Measurements from ENCODE around the gene TMEM201.

TMEM201 gene

DNA sequence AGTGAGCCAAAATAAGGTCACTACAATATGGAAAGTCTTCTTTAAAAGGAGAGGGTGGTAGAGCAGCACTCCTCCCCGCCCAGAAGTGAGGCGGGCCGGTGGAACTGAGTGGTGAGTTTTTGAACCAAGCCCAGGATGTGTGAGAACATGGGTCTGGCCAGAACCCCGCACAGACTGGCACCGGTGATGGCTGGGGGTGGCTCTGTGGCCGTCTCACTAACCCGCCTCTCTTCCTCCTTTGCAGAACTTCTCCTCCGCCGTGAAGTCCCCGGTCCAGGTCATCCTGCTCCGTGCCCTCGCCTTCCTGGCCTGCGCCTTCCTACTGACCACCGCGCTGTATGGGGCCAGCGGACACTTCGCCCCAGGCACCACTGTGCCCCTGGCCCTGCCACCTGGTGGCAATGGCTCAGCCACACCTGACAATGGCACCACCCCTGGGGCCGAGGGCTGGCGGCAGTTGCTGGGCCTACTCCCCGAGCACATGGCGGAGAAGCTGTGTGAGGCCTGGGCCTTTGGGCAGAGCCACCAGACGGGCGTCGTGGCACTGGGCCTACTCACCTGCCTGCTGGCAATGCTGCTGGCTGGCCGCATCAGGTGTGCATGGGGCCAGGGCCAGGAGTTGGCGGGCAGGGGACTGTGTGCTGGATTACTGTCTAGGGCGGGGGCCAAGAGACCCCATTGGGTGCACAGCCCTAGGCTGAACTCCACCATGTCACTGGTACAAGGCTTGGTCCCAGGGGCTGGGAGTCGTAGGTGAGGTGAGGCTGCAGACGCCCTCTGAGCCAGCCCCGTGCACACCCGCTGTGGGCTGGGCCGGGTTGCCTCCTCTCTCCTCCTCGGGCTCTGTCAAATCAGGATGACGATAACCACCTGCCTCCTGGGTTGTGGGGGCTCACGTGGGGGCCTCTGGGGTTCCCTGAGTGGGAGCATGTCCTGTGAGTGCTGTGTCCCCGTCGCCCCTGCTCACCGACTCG lies 12.4 kb downstream of the TMEM201 start:
- no peak for DNase-seq (ENCODE audit: low spot score)

DNA sequence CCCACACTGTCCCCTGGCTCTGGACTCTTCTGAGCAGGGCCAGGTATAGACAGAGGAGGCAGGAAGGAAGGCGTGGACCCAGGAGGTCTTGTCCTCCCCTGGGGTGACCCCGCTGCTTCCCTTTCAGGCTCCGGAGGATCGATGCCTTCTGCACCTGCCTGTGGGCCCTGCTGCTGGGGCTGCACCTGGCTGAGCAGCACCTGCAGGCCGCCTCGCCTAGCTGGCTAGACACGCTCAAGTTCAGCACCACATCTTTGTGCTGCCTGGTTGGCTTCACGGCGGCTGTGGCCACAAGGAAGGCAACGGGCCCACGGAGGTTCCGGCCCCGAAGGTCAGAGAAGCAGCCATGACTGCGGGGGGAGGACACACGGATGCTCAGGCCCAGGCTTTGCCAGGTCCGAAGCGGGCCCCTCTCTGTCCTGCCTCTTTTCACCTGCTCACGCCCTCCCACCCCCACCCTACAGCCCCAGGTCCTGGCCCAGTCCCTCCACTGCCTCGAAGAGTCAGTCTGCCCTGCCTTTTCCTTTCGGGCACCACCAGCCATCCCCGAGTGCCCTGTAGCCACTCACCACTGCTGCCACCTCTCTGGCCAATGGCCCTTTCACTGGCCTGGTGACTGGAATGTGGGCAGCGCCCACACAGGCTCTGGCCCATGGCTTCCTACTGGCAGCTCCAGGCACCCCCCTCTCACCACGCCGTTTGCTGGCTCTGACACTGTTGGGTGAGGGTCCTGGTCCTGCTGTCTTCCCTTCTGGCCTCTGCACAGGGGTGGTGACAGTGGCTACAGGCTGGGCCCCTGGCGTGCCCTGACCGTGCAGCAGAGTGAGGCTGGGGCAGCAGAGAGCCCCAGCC lies 13.5 kb downstream of the TMEM201 start:
- no peak for DNase-seq (ENCODE audit: low spot score)

DNA sequence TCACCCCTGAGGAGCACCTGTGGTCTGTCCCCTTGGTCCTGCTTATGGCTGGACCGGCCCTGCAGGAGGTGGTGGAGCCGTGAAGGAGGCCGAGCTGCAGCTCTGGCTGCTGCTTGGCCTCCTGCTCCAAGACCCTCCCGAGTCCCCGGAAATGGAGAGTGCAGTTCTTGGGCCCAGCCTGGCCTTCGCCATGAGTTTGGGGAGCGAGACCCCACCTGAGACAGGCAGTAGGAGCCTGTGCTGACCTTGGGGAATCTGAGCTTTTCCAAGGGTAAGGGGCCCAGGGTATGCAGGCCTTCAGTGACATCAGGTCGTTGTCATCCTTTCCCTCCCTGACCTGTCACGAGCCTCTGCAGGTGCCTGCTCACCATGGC lies 14.1 kb downstream of the TMEM201 start:
- no peak for DNase-seq (ENCODE audit: low spot score)

DNA sequence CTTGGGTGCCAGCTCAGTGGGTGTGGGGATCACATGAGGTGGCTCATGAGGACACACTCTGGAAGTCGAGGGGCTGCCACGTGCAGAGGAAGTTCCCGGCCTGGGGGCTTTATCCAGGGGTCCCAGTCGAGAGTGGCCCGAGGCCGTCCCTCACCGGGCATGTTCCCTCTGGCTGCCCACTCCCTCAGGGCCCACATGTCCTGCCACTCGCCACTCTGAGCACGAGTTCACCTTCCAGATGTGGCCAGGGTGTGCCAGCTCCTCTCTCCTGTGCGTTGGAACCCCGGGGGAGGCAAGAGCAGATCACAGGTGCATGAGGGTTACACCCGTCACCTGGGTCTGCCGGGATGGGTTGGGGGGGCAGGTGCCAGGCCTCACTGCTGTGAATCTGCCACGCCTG lies 14.6 kb downstream of the TMEM201 start:
- DNase-seq (ENCODE audit: low spot score): no peak

DNA sequence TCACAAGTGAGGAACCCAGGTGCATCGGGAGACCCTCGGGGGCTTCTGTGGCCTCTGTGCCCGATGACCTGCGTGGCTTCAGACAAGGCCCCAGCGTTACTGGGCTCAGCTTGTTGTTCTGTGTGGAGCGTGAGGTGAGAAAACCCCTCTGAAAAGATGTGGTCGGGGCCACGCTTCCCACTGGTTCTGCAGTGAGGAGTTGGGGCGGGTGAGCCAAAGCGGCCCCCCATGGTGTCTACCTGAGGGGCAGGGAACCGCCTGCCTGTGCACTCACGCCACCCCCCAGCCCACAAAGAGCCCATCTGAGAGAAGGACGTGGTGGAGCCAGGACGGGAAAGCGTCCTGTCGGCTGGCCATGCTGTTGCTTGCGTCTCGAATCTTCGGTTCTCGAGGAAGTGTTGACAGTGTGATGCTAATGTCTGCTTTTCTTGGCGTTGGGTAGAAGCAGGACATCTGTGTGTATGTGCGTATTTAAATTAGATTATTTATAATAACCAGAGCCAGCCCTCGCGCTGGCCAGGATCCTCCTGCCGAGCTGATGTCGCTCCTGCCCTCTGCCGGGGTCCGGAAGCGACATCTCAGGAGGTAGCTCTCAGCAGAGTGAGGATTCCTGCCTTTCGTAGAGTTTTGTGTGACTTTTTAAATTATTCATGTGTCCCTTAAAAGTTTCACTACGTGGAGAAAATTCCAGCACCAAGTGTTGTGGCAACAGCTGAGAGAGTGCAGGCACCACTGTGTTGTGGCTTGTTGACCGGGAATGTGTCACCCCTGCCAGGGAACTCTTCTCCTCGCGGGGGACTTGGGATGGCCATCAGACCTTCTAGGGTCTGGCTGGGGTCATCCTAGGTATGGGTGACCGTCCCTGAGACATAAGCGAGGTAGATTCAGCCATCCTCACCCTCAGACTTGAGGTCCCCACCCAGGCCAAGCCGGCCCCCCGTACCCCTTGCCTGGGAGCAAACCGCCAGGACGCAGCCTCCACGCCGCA lies 15.3 kb downstream of the TMEM201 start:
- no peak for DNase-seq (ENCODE audit: low spot score)

DNA sequence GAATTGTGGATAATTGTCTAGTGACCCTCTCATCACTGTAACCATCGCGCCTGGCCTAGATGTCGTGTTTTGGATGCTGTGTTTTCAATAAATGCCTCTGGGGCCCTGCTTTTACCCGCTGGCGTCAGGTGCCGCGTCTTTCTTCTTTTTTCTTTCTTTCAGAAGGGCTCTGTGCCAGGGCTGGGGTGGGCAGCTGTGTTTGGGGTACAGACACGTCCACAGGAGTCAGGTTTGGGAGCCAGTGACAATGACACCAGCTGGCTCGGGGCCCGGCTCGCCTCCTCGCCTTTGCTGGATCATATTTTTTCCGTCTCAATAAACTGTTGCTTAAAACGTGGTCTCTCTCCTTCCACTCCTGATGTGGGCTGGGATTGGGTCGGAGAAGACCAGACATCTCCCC lies 16.1 kb downstream of the TMEM201 start:
- DNase-seq (ENCODE audit: low spot score): no peak

DNA sequence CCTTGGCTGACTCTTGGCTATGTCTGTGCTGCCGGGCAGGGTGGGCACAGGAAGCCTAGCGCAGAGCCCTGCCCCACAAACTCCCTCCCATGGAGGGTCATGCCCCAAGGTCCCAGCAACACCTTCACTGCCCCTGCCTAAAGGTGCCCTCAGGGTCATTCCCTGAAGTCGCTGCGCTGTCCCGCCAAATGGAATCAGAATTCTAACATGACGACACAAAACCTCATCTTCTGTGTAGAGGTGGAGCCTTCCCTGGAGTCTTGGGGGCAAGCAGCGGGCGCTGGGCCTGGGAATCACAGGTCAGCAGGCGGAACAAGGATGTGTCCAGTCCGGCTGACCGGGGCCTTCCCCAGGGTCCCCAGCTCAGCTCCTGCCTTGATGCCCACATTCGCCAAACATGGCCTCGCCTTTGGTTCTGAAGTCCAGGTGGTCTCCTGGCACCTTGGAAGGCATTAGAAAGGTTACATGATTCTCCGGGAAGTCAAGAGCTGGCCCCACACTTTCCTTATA lies 17.3 kb downstream of the TMEM201 start:
- no peak for DNase-seq (ENCODE audit: low spot score)

DNA sequence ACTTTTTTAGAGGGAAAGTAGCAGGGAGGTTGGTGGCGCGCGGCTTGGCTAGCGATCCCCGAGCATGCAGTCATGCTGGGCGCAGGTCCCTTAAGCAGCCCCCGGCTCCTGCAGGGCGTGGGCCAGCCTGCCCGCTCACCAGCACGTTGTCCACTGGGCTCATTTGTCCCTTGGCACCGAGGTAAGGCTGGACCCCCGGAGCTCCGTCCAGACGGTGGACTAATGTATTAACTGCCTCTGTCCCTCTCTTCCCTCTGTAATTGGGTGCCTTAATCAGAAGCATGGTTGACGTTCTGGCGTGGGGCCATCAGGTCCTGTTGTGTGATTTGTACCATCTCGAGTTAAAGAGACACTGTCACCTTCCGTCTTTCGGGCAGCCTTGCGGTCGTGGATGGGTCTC lies 17.7 kb downstream of the TMEM201 start:
- no peak for DNase-seq (ENCODE audit: low spot score)

DNA sequence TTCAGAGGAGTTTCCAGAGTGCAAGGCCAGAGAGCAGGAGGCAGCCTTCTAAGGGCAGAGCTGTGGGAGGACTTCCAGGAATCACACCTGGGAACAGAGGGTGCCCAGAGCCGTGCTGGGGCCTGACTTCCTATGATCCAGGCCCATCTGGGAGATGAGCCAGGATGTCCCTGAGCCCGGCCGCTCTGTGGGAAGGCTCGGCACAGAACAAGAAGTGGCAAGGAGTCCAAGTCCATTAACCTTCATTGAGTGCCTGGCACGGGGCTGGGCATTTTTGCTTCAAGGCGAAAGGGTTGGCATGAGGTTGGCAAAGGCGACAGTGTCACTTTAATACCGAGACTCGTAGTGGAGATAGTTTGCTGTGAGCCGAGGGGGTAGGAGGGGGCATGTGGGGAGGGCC lies 18.2 kb downstream of the TMEM201 start:
- DNase-seq (ENCODE audit: low spot score): no peak

DNA sequence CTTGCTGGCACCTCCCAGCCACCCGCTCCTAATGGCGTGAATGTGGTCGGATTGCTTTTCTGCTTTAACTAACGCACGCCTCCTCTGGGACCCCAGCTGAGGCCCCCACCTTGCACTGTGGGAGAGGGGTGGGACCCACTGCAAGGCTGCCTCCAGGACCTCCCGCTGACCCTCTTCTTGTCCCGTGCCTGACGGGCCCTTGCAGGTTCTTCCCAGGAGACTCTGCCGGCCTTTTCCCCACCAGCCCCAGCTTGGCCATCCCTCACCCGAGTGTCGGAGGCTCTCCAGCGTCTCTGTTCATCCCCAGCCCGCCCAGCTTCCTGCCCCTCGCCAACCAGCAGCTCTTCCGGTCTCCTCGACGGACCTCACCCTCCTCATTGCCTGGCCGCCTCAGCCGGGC lies 18.6 kb downstream of the TMEM201 start:
- DNase-seq (ENCODE audit: low spot score): no peak

DNA sequence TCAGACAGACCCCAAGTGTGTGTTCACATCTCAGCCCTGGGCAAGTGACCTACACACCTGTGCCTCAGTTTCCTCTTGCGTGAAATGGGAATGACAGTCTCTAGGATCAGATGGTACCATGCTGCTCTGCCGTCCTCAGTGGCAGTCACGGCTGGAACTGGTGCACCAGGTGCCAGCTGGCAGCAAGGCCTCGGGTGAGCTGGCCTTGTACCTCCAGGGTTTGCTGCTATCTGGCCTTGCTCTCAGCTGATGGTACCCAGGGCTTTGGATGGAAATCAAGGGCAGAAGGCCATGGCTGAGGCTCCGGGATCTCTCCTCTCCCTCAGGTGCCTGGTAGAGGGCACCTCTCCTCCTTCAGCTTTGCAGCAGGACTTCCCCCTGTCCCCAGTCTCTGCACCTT lies 21.3 kb downstream of the TMEM201 start:
- DNase-seq (ENCODE audit: low spot score): no peak

DNA sequence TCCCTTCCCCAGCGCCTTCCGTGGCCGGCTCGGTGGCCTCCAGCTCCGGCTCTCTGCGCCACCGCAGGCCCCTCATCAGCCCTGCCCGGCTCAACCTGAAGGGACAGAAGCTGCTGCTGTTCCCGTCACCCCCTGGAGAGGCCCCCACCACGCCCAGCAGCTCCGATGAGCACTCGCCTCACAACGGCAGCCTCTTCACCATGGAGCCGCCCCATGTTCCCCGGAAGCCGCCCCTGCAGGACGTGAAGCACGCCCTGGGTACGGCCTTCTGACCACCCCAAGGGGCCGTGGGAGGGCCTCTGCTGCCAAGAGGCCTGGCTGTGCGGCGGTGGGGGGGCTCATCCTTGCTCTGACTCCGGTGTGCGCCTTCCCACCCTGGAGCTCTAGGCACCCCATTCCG lies 21.8 kb downstream of the TMEM201 start:
- DNase-seq (ENCODE audit: low spot score): no peak

DNA sequence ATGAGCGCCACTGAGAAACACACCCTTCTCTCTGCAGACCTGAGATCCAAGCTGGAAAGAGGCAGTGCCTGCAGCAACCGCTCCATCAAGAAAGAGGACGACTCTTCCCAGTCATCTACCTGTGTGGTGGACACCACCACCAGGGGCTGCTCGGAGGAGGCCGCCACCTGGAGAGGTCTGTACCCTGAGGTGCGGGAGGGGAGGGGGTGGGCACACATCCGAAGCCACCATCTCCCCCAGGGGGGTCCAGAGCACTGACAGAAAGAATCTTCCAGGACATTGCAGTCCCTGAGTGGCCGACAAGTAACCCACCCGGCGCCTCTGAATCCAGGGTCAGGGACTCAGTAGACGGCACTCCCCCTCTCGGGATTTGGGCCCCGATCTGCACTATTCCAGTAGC lies 23.0 kb downstream of the TMEM201 start:
- no peak for DNase-seq (ENCODE audit: low spot score)

DNA sequence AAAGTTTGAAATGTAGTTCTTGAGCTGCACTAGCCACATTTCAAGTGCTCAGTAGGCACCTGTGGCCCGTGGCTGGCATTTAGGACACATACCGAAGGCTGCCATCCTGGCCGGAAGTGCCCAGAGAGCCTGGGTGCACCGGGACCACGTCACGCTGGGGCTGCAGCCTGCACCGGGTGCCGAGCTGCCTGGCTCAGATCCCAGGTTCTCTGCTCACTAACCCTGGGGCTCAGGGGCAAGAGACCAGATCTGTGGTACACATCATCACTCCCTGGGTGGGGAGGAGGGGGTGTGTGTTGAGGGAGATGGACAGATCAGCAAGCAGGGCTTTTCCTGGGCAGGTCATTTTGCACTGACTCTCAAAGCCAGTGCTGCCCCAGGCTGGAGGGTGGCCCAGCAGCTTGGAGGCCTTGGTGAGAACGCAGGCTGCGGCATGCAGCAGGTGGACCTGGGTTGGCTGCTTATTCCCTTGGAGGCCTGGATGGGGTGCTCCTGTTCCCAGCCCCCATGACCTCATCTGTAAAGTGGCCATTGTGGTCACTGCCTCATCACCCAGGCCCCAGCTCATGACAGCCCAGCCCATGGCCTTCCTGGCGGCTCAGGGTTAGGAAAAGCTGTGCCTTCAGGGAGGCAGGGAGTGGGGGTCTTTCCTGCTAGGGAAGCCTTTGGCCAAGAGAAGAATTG lies 23.6 kb downstream of the TMEM201 start:
- no peak for DNase-seq (ENCODE audit: low spot score)

DNA sequence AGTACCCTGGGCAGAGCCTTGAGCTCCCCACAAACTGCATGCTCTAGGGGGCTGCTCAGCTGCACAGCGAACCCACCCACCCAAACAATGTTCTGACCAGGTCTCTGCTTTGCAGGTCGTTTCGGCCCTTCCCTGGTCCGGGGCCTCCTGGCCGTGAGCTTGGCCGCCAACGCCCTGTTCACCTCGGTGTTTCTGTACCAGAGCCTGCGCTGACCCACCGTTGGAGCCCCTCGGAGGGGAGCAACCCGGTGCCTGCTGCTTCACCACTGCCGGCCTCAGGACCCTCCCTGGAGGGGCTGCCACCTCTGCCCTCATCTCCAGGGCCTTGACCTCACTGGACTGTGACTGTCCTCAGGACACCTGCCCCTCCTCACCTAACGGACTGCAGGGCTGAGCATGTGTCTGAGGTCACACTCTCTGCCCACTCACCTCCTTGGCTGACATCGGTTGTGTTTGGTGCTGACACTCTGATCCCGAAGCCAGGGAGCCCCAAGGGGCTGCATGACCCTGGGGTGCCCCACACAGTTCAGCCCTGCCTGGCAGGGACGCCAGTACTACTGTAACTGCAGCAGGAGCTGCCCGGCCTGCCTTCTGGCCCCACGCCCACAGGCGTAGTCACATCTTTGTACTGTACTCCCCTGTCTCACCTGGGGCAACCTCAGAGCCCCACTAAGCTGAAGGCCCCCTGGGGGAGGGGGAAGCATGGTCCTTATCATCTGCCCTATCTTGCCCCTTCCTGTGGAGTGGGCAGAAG lies 24.3 kb downstream of the TMEM201 start:
- DNase-seq (ENCODE audit: low spot score): no peak

DNA sequence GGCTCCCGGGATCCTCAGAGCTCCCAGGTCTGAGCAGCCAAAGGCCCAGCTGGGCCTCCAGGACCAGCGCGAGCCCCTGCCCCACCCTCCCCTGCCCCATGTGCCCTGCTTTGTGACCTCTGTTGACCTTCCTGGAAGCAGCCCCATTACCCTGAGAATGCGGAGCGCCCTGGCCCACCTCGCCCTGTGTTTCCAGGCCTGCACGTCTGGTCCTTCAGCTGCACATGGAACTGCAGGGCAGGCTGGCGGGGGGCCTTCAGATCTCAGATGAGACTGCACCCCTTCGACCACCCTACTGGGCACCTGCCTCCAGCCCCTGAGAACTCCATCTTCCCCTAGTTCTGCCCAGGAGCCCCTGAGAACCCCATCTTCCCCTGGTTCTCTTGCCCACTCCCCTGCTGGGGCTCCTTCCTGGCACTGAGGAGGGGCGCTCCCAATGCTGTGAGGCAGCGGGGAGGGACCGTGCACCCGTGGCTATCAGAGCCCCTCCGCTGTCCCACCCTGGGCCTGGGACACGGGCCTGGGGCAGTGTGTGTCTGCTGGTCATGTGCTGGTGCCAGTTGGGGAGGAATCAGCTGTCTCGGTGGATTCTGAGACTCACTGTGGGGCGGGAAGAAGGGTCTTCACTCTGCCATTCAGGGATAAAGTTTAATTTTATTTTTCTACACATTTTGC lies 25.1 kb downstream of the TMEM201 start:
- no peak for DNase-seq (ENCODE audit: low spot score)

DNA sequence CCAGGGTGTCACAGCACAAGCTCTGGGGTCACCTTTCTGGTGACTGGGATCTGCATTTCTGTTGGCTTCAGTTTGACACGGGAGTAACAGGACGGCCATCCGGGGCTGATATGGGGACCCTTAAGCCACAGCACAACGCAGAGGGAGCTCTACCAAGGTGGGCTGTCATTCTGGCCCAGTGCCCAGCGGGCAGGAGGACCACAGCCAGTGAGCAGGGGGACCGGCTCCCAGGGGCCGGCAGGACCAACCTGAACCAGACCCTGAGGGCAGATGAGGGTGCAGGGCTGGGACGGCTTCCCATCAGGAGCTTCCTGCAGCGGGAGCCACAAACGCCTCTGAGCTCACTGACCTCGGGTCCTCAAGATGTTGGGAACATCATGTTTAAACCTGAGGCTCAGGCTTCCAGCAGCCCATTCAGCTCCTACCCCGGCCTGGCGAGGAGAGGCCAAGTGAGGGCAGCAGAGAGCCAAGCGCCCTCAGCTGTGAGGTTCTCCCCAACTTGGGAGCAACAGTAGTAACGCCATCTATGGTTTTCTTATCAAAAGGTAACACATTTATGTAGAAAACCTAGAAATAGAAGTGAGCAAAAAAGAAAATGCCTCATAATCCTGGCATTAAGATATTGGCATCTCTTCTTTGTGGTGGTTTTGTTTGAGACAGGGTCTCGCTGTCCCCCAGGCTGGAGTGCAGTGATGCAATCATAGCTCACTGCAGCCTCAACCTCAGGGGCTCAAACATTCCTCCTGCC lies 26.8 kb downstream of the TMEM201 start:
- peak; percentile 70 for DNase-seq (ENCODE audit: low spot score)

DNA sequence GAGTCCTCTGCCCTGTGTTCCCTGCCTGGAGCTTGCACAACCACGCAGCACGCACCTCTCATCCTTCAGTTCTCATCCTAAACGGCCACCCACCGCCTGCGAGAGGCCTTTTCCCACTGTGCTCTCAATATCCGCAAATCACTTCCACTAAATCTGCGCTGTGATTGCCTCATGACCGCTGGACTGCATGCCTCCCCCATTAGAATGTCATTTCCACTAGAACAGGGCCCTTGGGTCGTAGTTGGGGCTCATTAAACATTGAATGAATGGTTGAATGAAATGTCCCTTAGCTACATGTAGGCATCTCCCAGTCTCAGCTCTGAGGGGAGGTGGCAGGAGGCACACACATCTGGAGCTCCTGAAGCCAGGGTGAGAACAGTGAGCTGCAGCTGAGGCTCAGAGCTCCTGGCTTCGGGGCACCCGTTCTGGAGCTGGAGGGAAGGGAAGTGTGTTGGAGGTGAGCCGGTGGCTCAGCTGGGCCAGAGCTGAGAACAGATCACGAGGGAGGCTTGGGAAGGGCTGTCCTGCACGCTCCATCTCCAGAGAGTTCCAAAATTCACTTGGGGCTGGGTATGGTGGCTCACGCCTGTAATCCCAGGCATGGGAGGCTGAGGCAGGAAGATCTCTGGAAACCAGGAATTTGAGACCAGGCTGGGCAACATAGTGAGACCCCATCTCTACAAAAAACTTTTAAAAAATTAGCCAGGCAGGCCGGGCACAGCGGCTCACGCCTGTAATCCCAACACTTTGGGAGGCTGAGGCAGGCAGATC lies 30.4 kb downstream of the TMEM201 start:
- DNase-seq (ENCODE audit: low spot score): no peak

Measured in germinal center (tissue), 1 donor.